H7 (cell line): ENCODE data around the gene CRIP2. TPM values are rescaled to one million over a fixed set of nuclear protein-coding genes. Genes with fewer than 3 reads are reported as not detected.

Experiments
- DNase-seq: peaks from one replicate; pipeline ENCODE4 v3.0.0; 2012
- H3K27me3 ChIP-seq: 2 replicates; pipeline ENCODE4 v1.6.0; 2011; ENCODE audit warnings: mild to moderate bottlenecking, low read length; ENCODE audit not compliant: control insufficient read depth, insufficient read depth
- H3K36me3 ChIP-seq: replicated peaks from 2 replicates; pipeline ENCODE4 v1.5.1; 2011; ENCODE audit warnings: low read length; ENCODE audit not compliant: control insufficient read depth, insufficient read depth
- H3K4me3 ChIP-seq: 2 replicates; pipeline ENCODE4 v1.5.1; 2011; ENCODE audit warnings: low read depth, mild to moderate bottlenecking, control low read depth, low read length, moderate library complexity; ENCODE audit not compliant: insufficient read depth
- total RNA-seq: library from RNA; depleted of rRNA; stranded (reverse); fragments of >200 nt; shearing (Covaris generic); gene quantifications from 2 replicates; pipeline ENCODE4 v1.2.3, GENCODE V29; 2014; rRNA removed

Gene CRIP2
- total RNA-seq, 1 experiment from 2014 or later: 8.7 TPM

GRCh38 chr14:105519946-105520698, 45.5 kb downstream of the CRIP2 start:
- peaks cover 2% of the 10 kb centered on the region; the same call in 1 of the 2 replicates for H3K27me3 ChIP-seq
- H3K4me3 ChIP-seq: no peak overlapping the region
- H3K36me3 ChIP-seq: no peaks in the 10 kb centered on the region
- DNase-seq: no peak

- Histone ChIP-seq H3K27me3 (peaks cover 37% of the 10 kb centered on the region), H3K36me3 (no peaks in the 10 kb centered on the region), H3K4me3 (no peak overlapping the region)
- no peak for DNase-seq
Observed at GRCh38 chr14:105525326-105525725, 50.7 kb downstream of the CRIP2 start.

DNA sequence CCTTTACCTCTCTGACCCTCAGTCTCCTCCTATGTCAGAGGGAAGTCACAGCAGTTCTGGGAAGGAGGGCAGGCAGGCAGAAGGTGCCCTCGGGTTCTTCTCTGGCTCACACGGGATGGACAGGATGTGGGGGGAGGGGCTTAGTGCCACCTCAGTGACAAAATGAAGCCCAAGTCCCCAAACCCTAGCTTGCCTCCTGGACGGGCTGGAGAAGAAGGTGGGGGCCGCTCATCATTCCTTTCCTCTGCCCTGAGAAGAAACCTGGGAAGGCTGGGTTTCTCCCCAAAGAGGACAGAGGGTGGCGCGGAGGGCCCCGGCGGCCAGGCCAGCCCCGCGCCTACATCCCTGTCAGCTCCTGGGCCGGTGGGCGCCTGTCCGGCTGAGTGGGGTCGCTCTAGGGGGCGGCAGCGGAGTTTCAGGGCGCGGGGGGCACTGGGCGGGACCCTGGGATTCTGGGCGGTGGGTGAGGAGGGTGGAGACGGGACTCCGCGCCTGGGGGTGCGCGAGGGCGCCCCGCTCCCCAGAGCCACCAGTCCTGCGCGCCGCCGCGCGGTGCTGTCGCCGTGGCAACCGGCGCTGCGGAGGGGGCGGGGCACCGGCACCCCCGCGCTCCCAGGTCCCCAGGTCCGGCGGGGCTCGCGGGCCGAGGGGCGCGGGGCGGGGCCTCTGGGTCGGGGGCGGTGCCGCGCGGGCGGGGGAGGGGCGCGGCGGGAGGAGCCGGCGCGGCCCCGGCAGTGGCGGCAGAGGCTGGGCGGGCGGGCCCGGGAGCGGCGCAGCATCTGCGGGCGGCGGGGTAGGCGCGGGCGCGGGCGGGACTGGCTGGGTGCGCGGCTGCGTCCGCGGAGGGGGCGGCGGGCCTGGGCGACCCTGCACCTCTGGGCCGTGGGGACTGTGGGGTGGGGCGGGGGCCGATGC, 51.5 kb downstream of the CRIP2 start, which contains the start of gene TMEM121:
Gene TMEM121 (plus strand): TSS at position 723 of the 915 bp plus-strand sequence. CDS start 2,252 bp downstream, outside the sequence.
- peaks cover 37% of the 10 kb centered on the region for H3K27me3 ChIP-seq
- H3K36me3 ChIP-seq: no peaks in the 10 kb centered on the region
- peak; percentile 98 for DNase-seq
- H3K4me3 ChIP-seq: peak within 1 kb of the TSS; percentile 33

- peak; percentile 85 for DNase-seq
- Histone ChIP-seq H3K27me3 (peaks cover 36% of the 10 kb centered on the region), H3K4me3 (peak overlapping the region; percentile 27), H3K36me3 (no peaks in the 10 kb centered on the region)
Observed at GRCh38 chr14:105526776-105527380, 52.3 kb downstream of the CRIP2 start.

DNA sequence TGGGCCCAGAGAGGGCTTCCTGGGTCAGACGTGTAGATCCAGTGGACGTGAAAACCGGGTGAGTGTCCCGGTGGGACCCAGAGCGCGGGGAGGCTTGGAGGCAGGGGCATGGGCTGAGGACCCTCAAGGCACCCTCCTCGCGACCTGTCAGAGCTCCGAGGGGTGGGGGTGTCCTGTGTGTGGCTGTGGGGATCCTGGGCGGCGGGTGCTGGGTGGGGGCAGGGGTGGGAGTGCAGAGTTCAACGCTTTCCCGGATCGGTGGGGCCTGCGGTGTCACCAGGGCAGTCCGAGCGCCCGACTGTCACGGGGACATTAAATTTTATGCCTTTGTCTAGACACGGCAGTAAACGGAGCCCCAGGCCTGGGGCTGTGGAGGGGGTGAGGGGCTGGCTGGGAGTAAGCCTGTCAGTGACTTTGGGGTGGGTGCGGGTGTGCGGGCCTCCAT, 52.8 kb downstream of the CRIP2 start:
- Histone ChIP-seq H3K36me3 (no peaks in the 10 kb centered on the region), H3K4me3 (no peak overlapping the region; the same call in 1 of the 2 replicates), H3K27me3 (peaks cover 35% of the 10 kb centered on the region)
- no peak for DNase-seq

GRCh38 chr14:105527826-105528585, 53.4 kb downstream of the CRIP2 start:
- DNase-seq: peak; percentile 98
- peak overlapping the region; percentile 34 for H3K4me3 ChIP-seq
- H3K27me3 ChIP-seq: peaks cover 35% of the 10 kb centered on the region
- H3K36me3 ChIP-seq: no peaks in the 10 kb centered on the region

DNA sequence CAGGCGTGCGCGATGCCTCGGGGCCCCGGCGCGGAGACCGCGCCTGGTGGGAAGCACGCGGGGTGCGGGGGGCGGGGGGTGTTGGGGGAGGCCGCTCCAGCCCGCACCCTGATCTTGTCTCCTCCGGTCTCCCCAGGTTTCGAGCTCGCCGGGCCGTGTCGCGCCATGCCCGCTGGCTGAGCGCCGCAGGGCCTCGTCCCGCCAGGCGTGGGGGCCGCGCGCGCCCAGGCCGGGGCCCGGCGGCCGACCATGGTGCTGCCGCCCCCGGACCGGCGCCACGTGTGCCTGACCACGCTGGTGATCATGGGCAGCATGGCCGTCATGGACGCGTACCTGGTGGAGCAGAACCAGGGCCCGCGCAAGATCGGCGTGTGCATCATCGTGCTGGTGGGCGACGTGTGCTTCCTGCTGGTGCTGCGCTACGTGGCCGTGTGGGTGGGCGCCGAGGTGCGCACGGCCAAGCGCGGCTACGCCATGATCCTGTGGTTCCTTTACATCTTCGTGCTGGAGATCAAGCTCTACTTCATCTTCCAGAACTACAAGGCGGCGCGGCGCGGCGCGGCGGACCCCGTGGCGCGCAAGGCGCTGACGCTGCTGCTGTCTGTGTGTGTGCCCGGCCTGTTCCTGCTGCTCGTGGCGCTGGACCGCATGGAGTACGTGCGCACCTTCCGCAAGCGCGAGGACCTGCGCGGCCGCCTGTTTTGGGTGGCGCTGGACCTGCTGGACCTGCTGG, 54.1 kb downstream of the CRIP2 start:
- Histone ChIP-seq H3K4me3 (no peak overlapping the region), H3K36me3 (no peaks in the 10 kb centered on the region), H3K27me3 (peaks cover 35% of the 10 kb centered on the region)
- no peak for DNase-seq

DNA sequence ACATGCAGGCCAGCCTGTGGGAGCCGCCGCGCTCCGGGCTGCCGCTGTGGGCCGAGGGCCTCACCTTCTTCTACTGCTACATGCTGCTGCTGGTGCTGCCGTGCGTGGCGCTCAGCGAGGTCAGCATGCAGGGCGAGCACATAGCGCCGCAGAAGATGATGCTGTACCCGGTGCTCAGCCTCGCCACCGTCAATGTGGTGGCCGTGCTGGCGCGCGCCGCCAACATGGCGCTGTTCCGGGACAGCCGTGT, 54.6 kb downstream of the CRIP2 start:
- H3K36me3 ChIP-seq: no peaks in the 10 kb centered on the region
- DNase-seq: no peak
- H3K4me3 ChIP-seq: no peak overlapping the region
- peaks cover 35% of the 10 kb centered on the region for H3K27me3 ChIP-seq

Other genes starting within 250 kb of the CRIP2 start
- 18.7 and 22.3 TPM in 2 replicates for gene BTBD6, start 226.3 kb upstream of the CRIP2 start, total RNA-seq
- gene BRF1, start 173.8 kb upstream of the CRIP2 start, total RNA-seq: 18.5 and 24.6 TPM in 2 replicates
- gene PACS2, start 160.1 kb upstream of the CRIP2 start, total RNA-seq: 79.2 and 112 TPM in 2 replicates
- 0.42 and 1.1 TPM in 2 replicates for gene TEX22, start 76.3 kb upstream of the CRIP2 start, total RNA-seq
- gene MTA1, start 55.0 kb upstream of the CRIP2 start, total RNA-seq: 120 and 160 TPM in 2 replicates
- 0.96 and 5.4 TPM in 2 replicates for gene CRIP1, start 12.1 kb downstream of the CRIP2 start, total RNA-seq
- gene TEDC1, start 16.4 kb downstream of the CRIP2 start, total RNA-seq: 24.5 and 28.5 TPM in 2 replicates
- 0.67 and 0.80 TPM in 2 replicates for gene TMEM121, start 51.8 kb downstream of the CRIP2 start, total RNA-seq